Brain microvascular endothelial cell (primary cell): ENCODE results near the gene DNAL1.
A peak's percentile ranks its signal among the peaks of the same experiment; 100 is the strongest.
"Not testable (repeated sequence)": the region's sequence is repeated elsewhere in the genome, so short reads cannot be mapped to it uniquely, and the experiment has no call there.

Experiments used
- DNase-seq: peaks from one replicate; pipeline ENCODE4 v3.0.0-alpha.2; 2020
- H3K27ac ChIP-seq: fragments of 250-450 bp; sonication (Bioruptor Pico); 2 replicates; pipeline ENCODE4 v1.5.1; 2020; ENCODE audit warnings: mild to moderate bottlenecking, moderate library complexity
- H3K27me3 ChIP-seq: fragments of 250-450 bp; sonication (Bioruptor Pico); replicated peaks from 2 replicates; pipeline ENCODE4 v1.5.1; 2020; ENCODE audit warnings: mild to moderate bottlenecking
- H3K36me3 ChIP-seq: fragments of 250-450 bp; sonication (Bioruptor Pico); replicated peaks from 2 replicates; pipeline ENCODE4 v1.5.1; 2020; ENCODE audit warnings: mild to moderate bottlenecking
- H3K4me3 ChIP-seq: 2 replicates; pipeline ENCODE4 v1.5.1; 2011; ENCODE audit warnings: low read depth, mild to moderate bottlenecking, control low read depth, low read length, moderate library complexity
- CTCF ChIP-seq: IDR thresholded peaks from 2 replicates; pipeline ENCODE4 v1.5.1; 2011; ENCODE audit warnings: low read depth, mild to moderate bottlenecking, moderate library complexity, low read length, control low read depth, inconsistent platforms; ENCODE audit errors: missing control alignments
- in situ Hi-C: cut with HindIII; loops from 2 replicates; pipeline ENCODE4 v1.10.0; 2017; ENCODE audit warnings: low sequenced_read_pairs, low pct_ligation_motif_present

The DNAL1 gene

GRCh38 chr14:73695997-73696396 lies 51.2 kb downstream of the DNAL1 start:
- in situ Hi-C loops, result no loop called here
- Histone ChIP-seq H3K27ac (no peak overlapping the region), H3K36me3 (no peaks in the 10 kb centered on the region), H3K27me3 (no peaks in the 10 kb centered on the region), H3K4me3 (no peak overlapping the region)
- DNase-seq, result no peak
- no peak for TF ChIP-seq CTCF

- Histone ChIP-seq H3K4me3 (no peak overlapping the region), H3K27me3 (no peaks in the 10 kb centered on the region), H3K27ac (peak overlapping the region; percentile 57), H3K36me3 (no peaks in the 10 kb centered on the region)
- peak; percentile 46 for DNase-seq
- in situ Hi-C loops, result no loop called here
- TF ChIP-seq CTCF, result no peak
These were observed 51.9 kb downstream of the DNAL1 start for GRCh38 chr14:73696466-73697400.

- in situ Hi-C loops, result no loop called here
- DNase-seq, result no peak
- H3K27me3 ChIP-seq, result no peaks in the 10 kb centered on the region
- no peak overlapping the region for H3K27ac ChIP-seq
- no peaks in the 10 kb centered on the region for H3K36me3 ChIP-seq
- no peak overlapping the region for H3K4me3 ChIP-seq
- TF ChIP-seq CTCF, result no peak
These were observed 55.5 kb downstream of the DNAL1 start for GRCh38 chr14:73700325-73700724.

GRCh38 chr14:73708076-73708475 lies 63.3 kb downstream of the DNAL1 start:
- H3K27me3 ChIP-seq, H3K4me3 ChIP-seq, H3K27ac ChIP-seq, in situ Hi-C loops, H3K36me3 ChIP-seq, DNase-seq: not testable (repeated sequence)

GRCh38 chr14:73709904-73710469 lies 65.2 kb downstream of the DNAL1 start:
- H3K27me3 ChIP-seq, result no peaks in the 10 kb centered on the region
- no peaks in the 10 kb centered on the region for H3K36me3 ChIP-seq
- H3K27ac ChIP-seq, result no peak overlapping the region
- no peak for DNase-seq
- H3K4me3 ChIP-seq, result no peak overlapping the region
- in situ Hi-C loops, result no loop called here
- no peak for TF ChIP-seq CTCF

GRCh38 chr14:73710737-73711136 lies 66.0 kb downstream of the DNAL1 start:
- in situ Hi-C loops, result no loop called here
- peak; percentile 15 for TF ChIP-seq CTCF
- no peaks in the 10 kb centered on the region for H3K27me3 ChIP-seq
- DNase-seq, result no peak
- H3K4me3 ChIP-seq, result no peak overlapping the region
- H3K27ac ChIP-seq, result no peak overlapping the region
- peaks cover 3% of the 10 kb centered on the region for H3K36me3 ChIP-seq
